ENCODE data around the gene HLF. TPM values are rescaled to one million over a fixed set of nuclear protein-coding genes. Genes with fewer than 3 reads are reported as not detected.

Gene HLF
- total and polyA plus RNA-seq, 2 of the 4 experiments (the other 2 are of a cell fraction): 0.18 TPM; not detected in 1

GRCh38 chr17:55334285-55334684 is 69.5 kb downstream of the HLF start:
- Histone ChIP-seq H3K27ac (ENCODE audit: insufficient read depth, low read length) (no peak overlapping the region), H3K18ac (ENCODE audit: low read depth, low read length) (no peak overlapping the region), H3K27me3 (ENCODE audit: control insufficient read depth, insufficient read depth, low read length) (peaks cover under 1% of the 10 kb centered on the region; the same call in 1 of the 2 replicates), H3K23ac (ENCODE audit: low read depth, low read length) (no peak overlapping the region), H4K5ac (ENCODE audit: low read depth, low read length) (no peak overlapping the region), H4K8ac (ENCODE audit: low read depth in 2 of 2, low read length in 2 of 2) (no peak overlapping the region), H3K4me1 (ENCODE audit: control insufficient read depth, insufficient read depth, low read length) (no peaks in the 10 kb centered on the region), H4K20me1 (ENCODE audit: insufficient read depth, low read length) (no peaks in the 10 kb centered on the region), H2BK5ac (ENCODE audit: low read depth, low read length, poor library complexity, severe bottlenecking) (no peak overlapping the region), H2AK9ac (replicated peaks; ENCODE audit: low read depth, low read length, poor library complexity) (no peak overlapping the region), H3K9me3 (ENCODE audit: control insufficient read depth, insufficient read depth, low read length) (no peaks in the 10 kb centered on the region), H3K4me2 (ENCODE audit: low read depth, low read length) (no peak overlapping the region), H2BK120ac (ENCODE audit: low read depth, low read length) (no peak overlapping the region), H3K9ac (ENCODE audit: low read depth, low read length) (no peak overlapping the region), H3K79me1 (ENCODE audit: low read depth in 1 of 2, low read length in 2 of 2) (no peaks in the 10 kb centered on the region), H3K14ac (replicated peaks; ENCODE audit: low read depth, low read length) (no peak overlapping the region), H4K91ac (ENCODE audit: insufficient read depth, low read depth, low read length) (no peak overlapping the region), H2AFZ (replicated peaks; ENCODE audit: low read length, poor library complexity) (no peak overlapping the region), H3K56ac (ENCODE audit: extremely low read depth, insufficient read depth, low read length) (no peak overlapping the region), H2BK15ac (ENCODE audit: low read depth, low read length) (no peak overlapping the region), H2AK5ac (ENCODE audit: low read depth, low read length) (no peak overlapping the region), H3K36me3 (ENCODE audit: control insufficient read depth, insufficient read depth, low read length) (no peaks in the 10 kb centered on the region), H3K4ac (ENCODE audit: low read depth, low read length) (no peak overlapping the region), H2BK20ac (ENCODE audit: low read depth, low read length) (no peak overlapping the region), H3K9me1 (ENCODE audit: insufficient read depth, low read length) (no peaks in the 10 kb centered on the region), H3K4me3 (ENCODE audit: insufficient read depth, low read depth, low read length) (no peak overlapping the region)
- no peak for TF ChIP-seq CEBPB (IDR thresholded peaks at IDR 0.05; ENCODE audit: low read depth, low read length)
- no peak for TF ChIP-seq CTCF (conservative IDR thresholded peaks at IDR 0.05; ENCODE audit: low read depth, low read length)
- no peak for TF ChIP-seq RCOR1 (IDR thresholded peaks at IDR 0.05; ENCODE audit: insufficient replicate concordance, low read length)
- no peak for TF ChIP-seq RFX5 (IDR thresholded peaks at IDR 0.05; ENCODE audit: low read depth, low read length)
- TF ChIP-seq, protein P1, sequence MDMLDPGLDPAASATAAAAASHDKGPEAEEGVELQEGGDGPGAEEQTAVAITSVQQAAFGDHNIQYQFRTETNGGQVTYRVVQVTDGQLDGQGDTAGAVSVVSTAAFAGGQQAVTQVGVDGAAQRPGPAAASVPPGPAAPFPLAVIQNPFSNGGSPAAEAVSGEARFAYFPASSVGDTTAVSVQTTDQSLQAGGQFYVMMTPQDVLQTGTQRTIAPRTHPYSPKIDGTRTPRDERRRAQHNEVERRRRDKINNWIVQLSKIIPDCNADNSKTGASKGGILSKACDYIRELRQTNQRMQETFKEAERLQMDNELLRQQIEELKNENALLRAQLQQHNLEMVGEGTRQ (IDR thresholded peaks at IDR 0.05; ENCODE audit: low read depth, low read length): no peak
- TF ChIP-seq BHLHE40 (IDR thresholded peaks at IDR 0.05; ENCODE audit: low read depth, low read length): no peak
- no peak for TF ChIP-seq CHD1 (IDR thresholded peaks at IDR 0.05; ENCODE audit: low read depth, low read length)
- TF ChIP-seq NFE2L2 (IDR thresholded peaks at IDR 0.05; ENCODE audit: low read depth, low read length): no peak
- TF ChIP-seq SMC3 (IDR thresholded peaks at IDR 0.05; ENCODE audit: low read depth, low read length): no peak
- no peak for TF ChIP-seq MXI1 (IDR thresholded peaks at IDR 0.05; ENCODE audit: borderline replicate concordance, low read depth, low read length)
- no peak for TF ChIP-seq MAFK (IDR thresholded peaks at IDR 0.05; ENCODE audit: low read depth, low read length)
- intact Hi-C loops (cut with micrococcal nuclease) (no loop called here), in situ Hi-C loops (cut with MboI; ENCODE audit: low sequenced_read_pairs) (no loop called here), dilution Hi-C loops (cut with HindIII; ENCODE audit: low sequenced_read_pairs, unreplicated experiment) (no loop called here)
- ChIA-PET POLR2A (ENCODE audit: unreplicated experiment) (no interaction called here), CTCF (interaction anchor here (1.2 kb wide), 1 partner anchor 14 kb away, joined by 4 read pairs; no protein-coding TSS in a partner anchor)
- no TSS peak for BruUV-seq (replicated peaks)
- DNase-seq (no peak), ATAC-seq (ENCODE audit: low read depth) (no peak)
- WGBS, 2 experiments (ENCODE audit: extremely low coverage in 2 of 2, insufficient read length in 1 of 2): no CpG with 5 or more reads among the region's 4 CpGs

Measured in IMR-90 (cell line).